H1 (cell line): Measurements from ENCODE around the gene IFNB1. TPM values are rescaled to one million over a fixed set of nuclear protein-coding genes. Genes with fewer than 3 reads are reported as not detected.

Source experiments
- CTCF ChIA-PET: fragments of 300-600 bp; sonication (Branson Sonifier 250); formaldehyde crosslinking; loops from one replicate; lab custom pipeline; 2021; ENCODE audit not compliant: partially characterized antibody; lab: Charles Lee
- POLR2A ChIA-PET: fragments of 300-600 bp; sonication (Branson Sonifier 250); formaldehyde crosslinking; loops from one replicate; lab custom pipeline; 2021; ENCODE audit warnings: inconsistent platforms; ENCODE audit not compliant: partially characterized antibody; lab: Charles Lee
- DNase-seq, 2 experiments: peaks; one replicate each; pipeline versions ENCODE4 v3.0.0 to v3.0.0-alpha.2; 2010 to 2022; ENCODE audit warnings: low spot score in 2 of 2, low read depth in 1 of 2, mixed read lengths in 1 of 2
- FAIRE-seq: peaks from 2 replicates; lab custom pipeline; 2011; peaks lifted over from hg19 to GRCh38; lab: Jason Lieb, UNC
- H2AFZ ChIP-seq: 2 replicates; pipeline ENCODE4 v1.8.1; 2012; ENCODE audit warnings: low read length, inconsistent platforms
- H2AK5ac ChIP-seq: 2 replicates; pipeline ENCODE4 v1.6.1; 2013; ENCODE audit warnings: low read depth, low read length
- H2BK120ac ChIP-seq: replicated peaks from 2 replicates; pipeline ENCODE3; 2013; ENCODE audit warnings: low read depth, low read length, inconsistent platforms
- H2BK12ac ChIP-seq: 2 replicates; pipeline ENCODE4 v1.6.1; 2013; ENCODE audit warnings: low read depth, low read length
- H2BK15ac ChIP-seq: 2 replicates; pipeline ENCODE4 v1.6.1; 2013; ENCODE audit warnings: low read length
- H2BK20ac ChIP-seq: 2 replicates; pipeline ENCODE4 v1.6.1; 2013; ENCODE audit warnings: low read length
- H2BK5ac ChIP-seq: 2 replicates; pipeline ENCODE4 v1.6.1; 2013; ENCODE audit warnings: low read depth, low read length
- H3K14ac ChIP-seq: 2 replicates; pipeline ENCODE4 v1.6.1; 2013; ENCODE audit warnings: inconsistent platforms; ENCODE audit not compliant: insufficient read length
- H3K18ac ChIP-seq: 2 replicates; pipeline ENCODE4 v1.6.1; 2013; ENCODE audit warnings: low read length; ENCODE audit errors: extremely low read depth
- H3K23ac ChIP-seq: 2 replicates; pipeline ENCODE4 v1.6.1; 2013; ENCODE audit warnings: inconsistent platforms; ENCODE audit not compliant: insufficient read length
- H3K23me2 ChIP-seq: 2 replicates; pipeline ENCODE4 v1.6.1; 2013; ENCODE audit warnings: low read depth, low read length
- H3K27ac ChIP-seq: 2 replicates; pipeline ENCODE4 v1.6.1; 2011; ENCODE audit warnings: low read depth, low read length, inconsistent platforms
- H3K27me3 ChIP-seq, 4 experiments: replicated peaks in 1 of 4; 1 replicate in 1 of 4; 2 replicates in 3 of 4; pipeline versions ENCODE4 v1.6.1 to v1.8.1; 2011 to 2013; ENCODE audit warnings: low read length in 3 of 4, mild to moderate bottlenecking in 3 of 4, inconsistent platforms in 2 of 4, mixed read lengths in 2 of 4, moderate library complexity in 1 of 4; ENCODE audit not compliant: control insufficient read depth in 3 of 4, insufficient read depth in 3 of 4; ENCODE audit errors: extremely low read depth in 1 of 4
- H3K36me3 ChIP-seq, 4 experiments: 2 replicates each; pipeline versions ENCODE4 v1.6.1 to v1.8.1; 2011 to 2013; ENCODE audit warnings: mild to moderate bottlenecking in 4 of 4, low read length in 3 of 4, moderate library complexity in 2 of 4, control low read depth in 1 of 4, inconsistent platforms in 1 of 4; ENCODE audit not compliant: insufficient read depth in 4 of 4, control insufficient read depth in 2 of 4
- H3K4ac ChIP-seq: replicated peaks from 2 replicates; pipeline ENCODE3; 2013; ENCODE audit warnings: low read length, low read depth, mixed read lengths, inconsistent platforms; ENCODE audit not compliant: insufficient read length
- H3K4me1 ChIP-seq, 4 experiments: replicated peaks in 1 of 4; 1 replicate in 1 of 4; 2 replicates in 3 of 4; pipeline versions ENCODE4 v1.6.1 to v1.8.1; 2011 to 2013; ENCODE audit warnings: low read length in 3 of 4, inconsistent platforms in 2 of 4, mixed read lengths in 1 of 4; ENCODE audit not compliant: insufficient read depth in 4 of 4, control insufficient read depth in 3 of 4
- H3K4me2 ChIP-seq, 2 experiments: 2 replicates each; pipeline versions ENCODE4 v1.6.1 to v1.8.1; 2011 to 2013; ENCODE audit warnings: low read depth in 2 of 2, low read length in 2 of 2, control low read depth in 1 of 2, inconsistent platforms in 1 of 2, mild to moderate bottlenecking in 1 of 2; ENCODE audit not compliant: insufficient read depth in 1 of 2
- H3K4me3 ChIP-seq, 4 experiments: fragments of 200-600, 300-600 bp in 1 of 4; sonication (generic), shearing (Covaris generic), sonication (Bioruptor Twin) in 1 of 4; 2 replicates each; pipeline versions ENCODE4 v1.5.1 to v1.8.1; 2011 to 2016; ENCODE audit warnings: low read length in 4 of 4, low read depth in 3 of 4, control low read depth in 2 of 4, inconsistent platforms in 2 of 4, mild to moderate bottlenecking in 2 of 4, mixed read lengths in 1 of 4, moderate library complexity in 1 of 4; ENCODE audit not compliant: insufficient read depth in 2 of 4; ENCODE audit errors: extremely low read depth in 1 of 4
- H3K56ac ChIP-seq: replicated peaks from 2 replicates; pipeline ENCODE3; 2013; ENCODE audit warnings: low read depth, mild to moderate bottlenecking, mixed read lengths, low read length, inconsistent platforms; ENCODE audit not compliant: insufficient read length
- H3K79me1 ChIP-seq: 2 replicates; pipeline ENCODE4 v1.6.1; 2013; ENCODE audit warnings: low read depth, low read length, control low read depth
- H3K79me2 ChIP-seq, 2 experiments: 2 replicates each; pipeline versions ENCODE4 v1.6.1 to v1.8.1; 2012 to 2013; ENCODE audit warnings: low read length in 2 of 2, mild to moderate bottlenecking in 2 of 2, inconsistent platforms in 1 of 2; ENCODE audit not compliant: insufficient read depth in 2 of 2, control insufficient read depth in 1 of 2
- H3K9ac ChIP-seq, 4 experiments: replicated peaks in 1 of 4; 1 replicate in 1 of 4; 2 replicates in 3 of 4; pipeline versions ENCODE4 v1.6.1 to v1.8.1; 2011 to 2013; ENCODE audit warnings: low read depth in 3 of 4, low read length in 3 of 4, control low read depth in 2 of 4, mild to moderate bottlenecking in 2 of 4, moderate library complexity in 2 of 4, inconsistent platforms in 1 of 4; ENCODE audit errors: extremely low read depth in 1 of 4
- H3K9me3 ChIP-seq, 2 experiments: 2 replicates each; pipeline versions ENCODE4 v1.6.1 to v1.8.1; 2012 to 2013; ENCODE audit warnings: mild to moderate bottlenecking in 2 of 2, moderate library complexity in 2 of 2, control low read depth in 1 of 2, inconsistent platforms in 1 of 2, low read depth in 1 of 2, low read length in 1 of 2, mixed read lengths in 1 of 2; ENCODE audit not compliant: insufficient read depth in 2 of 2
- H4K20me1 ChIP-seq, 2 experiments: replicated peaks in 1 of 2; 2 replicates each; pipeline versions ENCODE3 to v1.8.1; 2011 to 2013; ENCODE audit warnings: inconsistent platforms in 2 of 2, low read length in 2 of 2, mild to moderate bottlenecking in 1 of 2; ENCODE audit not compliant: insufficient read depth in 2 of 2, control insufficient read depth in 1 of 2
- H4K5ac ChIP-seq: 2 replicates; pipeline ENCODE4 v1.6.1; 2013; ENCODE audit warnings: low read length, low read depth, mixed read lengths, inconsistent platforms; ENCODE audit not compliant: insufficient read length
- H4K8ac ChIP-seq: 2 replicates; pipeline ENCODE4 v1.8.0; 2013; ENCODE audit warnings: mild to moderate bottlenecking, moderate library complexity, low read length, inconsistent platforms; ENCODE audit not compliant: insufficient read depth; ENCODE audit errors: extremely low read depth
- H4K91ac ChIP-seq: replicated peaks from 2 replicates; pipeline ENCODE3; 2013; ENCODE audit warnings: low read length, mixed read lengths, inconsistent platforms; ENCODE audit not compliant: insufficient read length
- BACH1 ChIP-seq: IDR thresholded peaks from 2 replicates; pipeline ENCODE4 v1.6.1; 2012; ENCODE audit warnings: low read length, improper control_type of control experiment
- CBX5 ChIP-seq: fragments of 300-800, 300-1000 bp; sonication (generic); IDR thresholded peaks from 2 replicates; pipeline ENCODE4 v1.7.1; 2016; ENCODE audit warnings: antibody characterized with exemption, low read length, low read depth
- CHD2 ChIP-seq: IDR thresholded peaks from 2 replicates; pipeline ENCODE4 v1.6.1; 2012; ENCODE audit warnings: low read length, improper control_type of control experiment
- EP300 ChIP-seq, 2 experiments: IDR thresholded peaks; 1 replicate in 1 of 2; 2 replicates in 1 of 2; pipeline ENCODE4 v1.6.1; 2011 to 2012; ENCODE audit warnings: low read depth in 2 of 2, low read length in 2 of 2, mild to moderate bottlenecking in 2 of 2, borderline replicate concordance in 1 of 2, inconsistent platforms in 1 of 2, moderate library complexity in 1 of 2
- HDAC6 ChIP-seq: IDR thresholded peaks from one replicate; pipeline ENCODE4 v1.7.1; 2012; ENCODE audit warnings: low read depth, mild to moderate bottlenecking, inconsistent platforms, low read length, moderate library complexity
- JUN ChIP-seq: IDR thresholded peaks from 2 replicates; pipeline ENCODE4 v1.6.1; 2011; ENCODE audit warnings: low read depth, mild to moderate bottlenecking, improper control_type of control experiment, low read length
- MAFK ChIP-seq: IDR thresholded peaks from 2 replicates; pipeline ENCODE4 v1.6.1; 2012; ENCODE audit warnings: low read depth, mild to moderate bottlenecking, improper control_type of control experiment, low read length
- RAD21 ChIP-seq, 2 experiments: IDR thresholded peaks in 1 of 2; conservative IDR thresholded peaks in 1 of 2; 2 replicates each; pipeline ENCODE4 v1.6.1; 2011; ENCODE audit warnings: low read depth in 2 of 2, low read length in 2 of 2, improper control_type of control experiment in 1 of 2, inconsistent platforms in 1 of 2, mild to moderate bottlenecking in 1 of 2, moderate library complexity in 1 of 2
- SP1 ChIP-seq: IDR thresholded peaks from 2 replicates; pipeline ENCODE4 v1.6.1; 2011; ENCODE audit warnings: low read depth, low read length
- SP2 ChIP-seq: IDR thresholded peaks from 2 replicates; pipeline ENCODE4 v1.6.1; 2012; ENCODE audit warnings: mild to moderate bottlenecking, low read length, inconsistent platforms
- TAF7 ChIP-seq: optimal IDR thresholded peaks from 2 replicates; pipeline ENCODE3; 2011; ENCODE audit warnings: low read depth, mild to moderate bottlenecking, inconsistent platforms, low read length, moderate library complexity, borderline replicate concordance
- ZNF274 ChIP-seq: IDR thresholded peaks from 2 replicates; pipeline ENCODE4 v1.7.0; 2012; ENCODE audit warnings: low read length, borderline replicate concordance; ENCODE audit errors: extremely low read depth
- WGBS, 2 experiments: shearing (Covaris generic) in 1 of 2; methylation state at CpG; one replicate each; pipeline versions ENCODE4 v1.1.6 to v1.1.7; 2013 to 2015; ENCODE audit warnings: low lambda C conversion rate in 2 of 2, mixed read lengths in 2 of 2, inconsistent platforms in 1 of 2, low coverage in 1 of 2, missing lambda C conversion rate in 1 of 2; ENCODE audit not compliant: insufficient replicate concordance in 2 of 2, insufficient coverage in 1 of 2, insufficient read length in 1 of 2; ENCODE audit errors: extremely low coverage in 1 of 2, missing lambda C conversion rate in 1 of 2; 5-methylcytosine and 5-hydroxymethylcytosine counted together
- polyA plus RNA-seq, 7 experiments: library from polyadenylated mRNA; depleted of rRNA in 3 of 7; stranded (reverse) in 5 of 7; unstranded in 2 of 7; fragments of >200 nt in 5 of 7; fragments of 200-250 nt in 2 of 7; gene quantifications; 1 replicate in 5 of 7; 2 replicates in 1 of 7; 4 replicates in 1 of 7; pipeline versions ENCODE4 v1.2.1 to v1.2.3, GENCODE V29; 2011 to 2013; ENCODE audit warnings: missing spikeins in 2 of 7, mixed read lengths in 2 of 7
- total RNA-seq: library from RNA; stranded (reverse); fragmentation: NEBNext Ultra II Directional; extraction: Animal tissue kit (Norgen Biotek cat#: 25700); gene quantifications from 2 replicates; pipeline ENCODE4 v1.2.1, GENCODE V29; 2021
- TF ChIP-seq, protein P1 (sequence below): IDR thresholded peaks from 2 replicates; pipeline ENCODE4 v1.6.1; 2012; ENCODE audit warnings: inconsistent platforms
- TF ChIP-seq, protein P2 (sequence below): IDR thresholded peaks from 2 replicates; pipeline ENCODE4 v1.6.1; 2011; ENCODE audit warnings: low read depth, mild to moderate bottlenecking, low read length; ENCODE audit not compliant: insufficient read depth

IFNB1 gene
- total and polyA plus RNA-seq, 2 of the 8 experiments (the other 6 are each of a cell fraction or from before 2014, with no cell fraction given): not detected

DNA sequence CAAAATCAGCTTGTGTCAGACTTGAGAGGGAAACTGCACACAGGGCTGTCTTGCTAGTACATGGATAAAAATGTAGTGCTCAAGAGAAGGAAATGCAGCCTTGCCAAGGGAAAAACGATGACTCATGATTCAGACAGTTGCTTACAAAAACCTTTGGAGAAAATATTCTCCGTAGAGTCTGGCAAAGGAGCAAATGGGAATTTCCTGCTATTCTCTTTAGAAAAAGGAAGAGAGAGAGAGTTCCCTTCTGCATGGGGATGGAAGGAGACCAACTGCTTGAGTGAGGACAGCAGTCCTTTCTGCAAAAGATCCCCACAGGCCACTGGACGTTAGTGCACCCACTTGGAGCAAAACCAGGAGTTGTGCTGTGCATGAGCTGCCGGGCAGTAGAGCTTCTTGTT is 7.6 kb downstream of the IFNB1 start:
- 82% methylated on average over 4 of the region's 4 CpGs; no CpG with 5 or more reads in 1 of the 2 experiments for WGBS, 2 experiments
- no peak for FAIRE-seq
- no peaks in the 10 kb centered on the region for H3K79me2 ChIP-seq
- POLR2A ChIA-PET: no interaction called here
- no peak overlapping the region for H4K8ac ChIP-seq
- CTCF ChIA-PET: interaction anchor here (1.2 to 2.4 kb wide), 5 partner anchors 9 to 22 kb away, joined by 3 to 13 read pairs (median 6); no protein-coding TSS in a partner anchor
- no peak overlapping the region for H3K18ac ChIP-seq
- peak overlapping the region; percentile 79; the same call in 1 of the 2 replicates for H2AFZ ChIP-seq
- no peak overlapping the region for H4K91ac ChIP-seq
- H3K23ac ChIP-seq: no peak overlapping the region
- H3K14ac ChIP-seq: no peak overlapping the region
- no peaks in the 10 kb centered on the region for H3K4me1 ChIP-seq
- H3K4me3 ChIP-seq: no peak overlapping the region
- no peaks in the 10 kb centered on the region for H3K27me3 ChIP-seq
- H4K5ac ChIP-seq: no peak overlapping the region
- H2BK20ac ChIP-seq: no peak overlapping the region
- no peak overlapping the region for H2BK5ac ChIP-seq
- no peak overlapping the region for H2BK120ac ChIP-seq
- H3K56ac ChIP-seq: no peak overlapping the region
- no peaks in the 10 kb centered on the region for H3K36me3 ChIP-seq
- no peak overlapping the region for H2AK5ac ChIP-seq
- no peak overlapping the region for H3K9ac ChIP-seq
- no peaks in the 10 kb centered on the region for H3K9me3 ChIP-seq
- no peaks in the 10 kb centered on the region for H4K20me1 ChIP-seq
- no peak for DNase-seq
- no peak overlapping the region for H2BK15ac ChIP-seq
- no peak overlapping the region for H3K4me2 ChIP-seq
- H3K23me2 ChIP-seq: no peaks in the 10 kb centered on the region
- no peaks in the 10 kb centered on the region for H3K79me1 ChIP-seq
- H3K4ac ChIP-seq: no peak overlapping the region
- no peak overlapping the region for H3K27ac ChIP-seq
- H2BK12ac ChIP-seq: no peak overlapping the region
- TF ChIP-seq SP2 (no peak), TAF7 (no peak), EP300 (IDR thresholded peaks at IDR 0.05; ENCODE audit: borderline replicate concordance in 1 of 2, low read depth in 2 of 2, low read length in 2 of 2) (no peak), SP1 (no peak), MAFK (no peak; the same call in 1 of the 2 replicates), JUN (no peak), CBX5 (no peak), CHD2 (no peak), HDAC6 (no peak), ZNF274 (no peak), BACH1 (peak; percentile 59), RAD21 (IDR thresholded peaks at IDR 0.05 in 1 of 2, conservative IDR thresholded peaks at IDR 0.05 in 1 of 2; ENCODE audit: low read depth in 2 of 2, low read length in 2 of 2) (peak in 1 of 2 experiments; percentile 8; a peak in 1 of 4 replicates)
- TF ChIP-seq, protein P1, sequence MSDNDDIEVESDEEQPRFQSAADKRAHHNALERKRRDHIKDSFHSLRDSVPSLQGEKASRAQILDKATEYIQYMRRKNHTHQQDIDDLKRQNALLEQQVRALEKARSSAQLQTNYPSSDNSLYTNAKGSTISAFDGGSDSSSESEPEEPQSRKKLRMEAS: no peak
- TF ChIP-seq, protein P2, sequence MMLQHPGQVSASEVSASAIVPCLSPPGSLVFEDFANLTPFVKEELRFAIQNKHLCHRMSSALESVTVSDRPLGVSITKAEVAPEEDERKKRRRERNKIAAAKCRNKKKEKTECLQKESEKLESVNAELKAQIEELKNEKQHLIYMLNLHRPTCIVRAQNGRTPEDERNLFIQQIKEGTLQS: no peak
